Esophagus squamous epithelium (tissue), 5 donors: ENCODE data around the gene SPOCD1. TPM values are rescaled to one million over a fixed set of nuclear protein-coding genes. Genes with fewer than 3 reads are reported as not detected.

Experiments
- DNase-seq: peaks from one replicate; lab custom pipeline; 2025; lab: John Stamatoyannopoulos, UW
- H3K27ac ChIP-seq, 4 donors: fragments of 200-600 bp; sonication (generic); one replicate each; pipeline ENCODE4 v1.5.1; 2016 to 2019; ENCODE audit warnings: mild to moderate bottlenecking in 1 of 4
- H3K27me3 ChIP-seq, 4 donors: fragments of 200-600 bp; sonication (generic); 1 replicate in 3 of 4; 2 replicates in 1 of 4; pipeline versions ENCODE4 v1.5.1 to v1.6.0; 2017 to 2021; ENCODE audit warnings: antibody characterized with exemption in 1 of 4
- H3K36me3 ChIP-seq, 3 donors: fragments of 200-600 bp; sonication (generic); one replicate each; pipeline ENCODE4 v1.5.1; 2016 to 2019
- H3K4me1 ChIP-seq, 3 donors: fragments of 200-600 bp; sonication (generic); one replicate each; pipeline ENCODE4 v1.5.1; 2017 to 2019
- H3K4me3 ChIP-seq, 4 donors: fragments of 200-600 bp; sonication (generic); 1 replicate in 3 of 4; 2 replicates in 1 of 4; pipeline ENCODE4 v1.5.1; 2016 to 2019; ENCODE audit warnings: mild to moderate bottlenecking in 2 of 4, moderate library complexity in 1 of 4
- H3K9me3 ChIP-seq, 3 donors: fragments of 200-600 bp; sonication (generic); one replicate each; pipeline ENCODE4 v1.5.1; 2016 to 2019
- POLR2A ChIP-seq, 4 donors: fragments of 450-650 bp; IDR thresholded peaks; one replicate each; pipeline ENCODE4 v1.6.1; 2017; ENCODE audit warnings: antibody characterized with exemption in 4 of 4, mild to moderate bottlenecking in 4 of 4, moderate library complexity in 3 of 4
- WGBS, 2 donors: methylation state at CpG; one replicate each; pipeline ENCODE4 v1.1.5; 2018; 5-methylcytosine and 5-hydroxymethylcytosine counted together
- intact Hi-C: fragments of 100-400 bp; cut with DNase I; formaldehyde crosslinking; loops from one replicate; pipeline ENCODE4 v1.15.0; 2022
- total RNA-seq, 4 donors: library from RNA; depleted of rRNA; stranded (reverse); fragments of >200 nt; gene quantifications; one replicate each; pipeline ENCODE4 v1.1.0, GENCODE V29; 2016
- TF ChIP-seq, protein P1 (sequence below), 6 experiments: fragments of 450-650 bp in 4 of 6; fragments of 200-600 bp in 2 of 6; sonication (generic) in 2 of 6; IDR thresholded peaks; one replicate each; pipeline ENCODE4 v1.5.1; 2016 to 2019; ENCODE audit warnings: antibody characterized with exemption in 6 of 6, mild to moderate bottlenecking in 4 of 6, moderate library complexity in 4 of 6
- donor health status: DM: yes; HTN: yes; CAD: no.

SPOCD1 gene
- total RNA-seq, 4 donors from 2014 or later: 0.18 to 0.40 (median 0.38) TPM; not detected in 1

- no peak overlapping the region for H3K27ac ChIP-seq
- no peak for DNase-seq
- intact Hi-C loops: no loop called here
- H3K27me3 ChIP-seq: peaks cover 0 to 39% (median 0%) of the 10 kb centered on the region in 4 donors
- no peak for TF ChIP-seq POLR2A (IDR thresholded peaks at IDR 0.05)
- TF ChIP-seq, protein P1, sequence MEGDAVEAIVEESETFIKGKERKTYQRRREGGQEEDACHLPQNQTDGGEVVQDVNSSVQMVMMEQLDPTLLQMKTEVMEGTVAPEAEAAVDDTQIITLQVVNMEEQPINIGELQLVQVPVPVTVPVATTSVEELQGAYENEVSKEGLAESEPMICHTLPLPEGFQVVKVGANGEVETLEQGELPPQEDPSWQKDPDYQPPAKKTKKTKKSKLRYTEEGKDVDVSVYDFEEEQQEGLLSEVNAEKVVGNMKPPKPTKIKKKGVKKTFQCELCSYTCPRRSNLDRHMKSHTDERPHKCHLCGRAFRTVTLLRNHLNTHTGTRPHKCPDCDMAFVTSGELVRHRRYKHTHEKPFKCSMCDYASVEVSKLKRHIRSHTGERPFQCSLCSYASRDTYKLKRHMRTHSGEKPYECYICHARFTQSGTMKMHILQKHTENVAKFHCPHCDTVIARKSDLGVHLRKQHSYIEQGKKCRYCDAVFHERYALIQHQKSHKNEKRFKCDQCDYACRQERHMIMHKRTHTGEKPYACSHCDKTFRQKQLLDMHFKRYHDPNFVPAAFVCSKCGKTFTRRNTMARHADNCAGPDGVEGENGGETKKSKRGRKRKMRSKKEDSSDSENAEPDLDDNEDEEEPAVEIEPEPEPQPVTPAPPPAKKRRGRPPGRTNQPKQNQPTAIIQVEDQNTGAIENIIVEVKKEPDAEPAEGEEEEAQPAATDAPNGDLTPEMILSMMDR (IDR thresholded peaks at IDR 0.05): no peak
- 86% methylated on average over 9 of the region's 30 CpGs; no CpG with 5 or more reads in 1 of the 2 donors for WGBS, 2 donors
- no peak overlapping the region for H3K4me3 ChIP-seq
- H3K4me1 ChIP-seq: peaks cover 11 to 22% (median 12%) of the 10 kb centered on the region in 3 donors
- no peaks in the 10 kb centered on the region for H3K36me3 ChIP-seq
- no peaks in the 10 kb centered on the region for H3K9me3 ChIP-seq
These were observed 59.9 kb downstream of the SPOCD1 start for GRCh38 chr1:31755850-31756492.

DNA sequence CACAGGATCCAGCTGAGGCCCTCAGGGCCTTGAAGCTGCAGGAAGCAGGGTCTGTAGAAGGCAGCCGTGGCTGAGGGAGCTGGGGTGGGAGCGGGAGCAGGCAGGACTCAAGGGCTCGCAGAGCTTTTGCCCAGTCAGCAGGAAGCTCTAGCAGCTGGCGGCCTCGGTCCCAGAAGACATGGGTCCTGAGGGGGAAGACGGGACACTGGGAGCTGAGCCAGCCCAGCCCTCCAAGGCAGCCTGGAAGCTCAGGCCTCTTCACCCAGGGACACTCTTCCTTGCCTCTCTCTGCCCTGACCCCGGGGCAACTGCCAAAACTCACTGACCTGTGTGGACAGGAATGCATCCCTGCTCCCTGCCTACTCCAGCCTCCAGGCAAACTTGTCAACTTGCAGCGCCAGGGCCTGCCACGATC lies 60.6 kb downstream of the SPOCD1 start:
- H3K4me3 ChIP-seq: no peak overlapping the region
- H3K27ac ChIP-seq: no peak overlapping the region
- TF ChIP-seq POLR2A (IDR thresholded peaks at IDR 0.05): no peak
- TF ChIP-seq, protein P1 (IDR thresholded peaks at IDR 0.05): no peak
- H3K9me3 ChIP-seq: no peaks in the 10 kb centered on the region
- DNase-seq: no peak
- 19 to 41% methylated on average over 3 to 6 of the region's 9 CpGs for WGBS, 2 donors
- no peaks in the 10 kb centered on the region for H3K36me3 ChIP-seq
- H3K4me1 ChIP-seq: peaks cover 7 to 15% (median 11%) of the 10 kb centered on the region in 3 donors
- intact Hi-C loops: no loop called here
- H3K27me3 ChIP-seq: peaks cover 0 to 39% (median 0%) of the 10 kb centered on the region in 4 donors

- H3K4me1 ChIP-seq: peaks cover 7 to 13% (median 11%) of the 10 kb centered on the region in 3 donors
- no peak for TF ChIP-seq POLR2A (IDR thresholded peaks at IDR 0.05)
- TF ChIP-seq, protein P1 (IDR thresholded peaks at IDR 0.05): no peak
- no peak overlapping the region for H3K27ac ChIP-seq
- no peaks in the 10 kb centered on the region for H3K9me3 ChIP-seq
- 99% methylated on average over 10 of the region's 15 CpGs; no CpG with 5 or more reads in 1 of the 2 donors for WGBS, 2 donors
- intact Hi-C loops: no loop called here
- H3K4me3 ChIP-seq: no peak overlapping the region
- peaks cover 0 to 38% (median 0%) of the 10 kb centered on the region in 4 donors for H3K27me3 ChIP-seq
- DNase-seq: no peak
- no peaks in the 10 kb centered on the region for H3K36me3 ChIP-seq
These were observed 61.4 kb downstream of the SPOCD1 start for GRCh38 chr1:31754397-31754796.

- 33 to 49% methylated on average over 3 to 5 of the region's 9 CpGs for WGBS, 2 donors
- H3K36me3 ChIP-seq: no peaks in the 10 kb centered on the region
- DNase-seq: no peak
- peaks cover 7 to 13% (median 11%) of the 10 kb centered on the region in 3 donors for H3K4me1 ChIP-seq
- intact Hi-C loops: no loop called here
- H3K27ac ChIP-seq: no peak overlapping the region
- no peaks in the 10 kb centered on the region for H3K9me3 ChIP-seq
- no peak overlapping the region for H3K4me3 ChIP-seq
- peaks cover 0 to 38% (median 0%) of the 10 kb centered on the region in 4 donors for H3K27me3 ChIP-seq
- no peak for TF ChIP-seq POLR2A (IDR thresholded peaks at IDR 0.05)
- TF ChIP-seq, protein P1 (IDR thresholded peaks at IDR 0.05): no peak
These were observed 62.0 kb downstream of the SPOCD1 start for GRCh38 chr1:31753707-31754349.

DNA sequence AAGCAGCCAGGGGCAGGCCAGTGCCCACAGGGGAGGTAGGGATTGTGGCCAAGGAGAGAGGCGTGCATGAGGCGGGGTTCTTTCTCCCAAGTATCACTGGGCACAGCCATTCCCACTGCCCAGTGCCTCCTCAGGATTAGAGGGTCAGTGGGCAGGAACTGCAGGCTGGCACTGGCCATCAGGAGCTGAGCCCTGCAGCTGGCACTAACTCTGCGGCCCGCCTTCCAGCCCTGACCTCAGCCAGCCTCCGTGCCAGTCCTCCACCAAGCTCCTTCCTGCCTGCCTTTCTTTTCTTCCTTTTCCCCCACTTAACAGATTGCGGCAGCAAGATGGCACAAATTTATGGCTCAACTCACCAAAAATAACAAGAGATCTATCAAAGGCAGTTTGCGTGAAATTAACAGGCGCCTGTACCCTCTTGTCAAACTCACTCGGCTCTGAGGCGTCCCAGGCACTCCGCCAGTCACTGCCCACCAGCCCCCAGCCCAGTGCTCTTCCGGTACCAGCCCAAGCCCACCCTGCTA lies 62.8 kb downstream of the SPOCD1 start:
- peaks cover 0 to 38% (median 0%) of the 10 kb centered on the region in 4 donors for H3K27me3 ChIP-seq
- intact Hi-C loops: no loop called here
- 67 to 78% methylated on average over 8 to 12 of the region's 12 CpGs for WGBS, 2 donors
- no peak for TF ChIP-seq POLR2A (IDR thresholded peaks at IDR 0.05)
- TF ChIP-seq, protein P1 (IDR thresholded peaks at IDR 0.05): no peak
- no peaks in the 10 kb centered on the region for H3K9me3 ChIP-seq
- DNase-seq: no peak
- no peak overlapping the region for H3K4me3 ChIP-seq
- H3K27ac ChIP-seq: peak overlapping the region in 1 of 4 donors; percentile 39
- H3K36me3 ChIP-seq: no peaks in the 10 kb centered on the region
- H3K4me1 ChIP-seq: peaks cover 7 to 13% (median 11%) of the 10 kb centered on the region in 3 donors
